ENCODE data around the gene ALDH1A3. TPM values are rescaled to one million over a fixed set of nuclear protein-coding genes. Genes with fewer than 3 reads are reported as not detected.

Gene ALDH1A3
- total RNA-seq, 2 experiments from 2014 or later: not detected

DNA sequence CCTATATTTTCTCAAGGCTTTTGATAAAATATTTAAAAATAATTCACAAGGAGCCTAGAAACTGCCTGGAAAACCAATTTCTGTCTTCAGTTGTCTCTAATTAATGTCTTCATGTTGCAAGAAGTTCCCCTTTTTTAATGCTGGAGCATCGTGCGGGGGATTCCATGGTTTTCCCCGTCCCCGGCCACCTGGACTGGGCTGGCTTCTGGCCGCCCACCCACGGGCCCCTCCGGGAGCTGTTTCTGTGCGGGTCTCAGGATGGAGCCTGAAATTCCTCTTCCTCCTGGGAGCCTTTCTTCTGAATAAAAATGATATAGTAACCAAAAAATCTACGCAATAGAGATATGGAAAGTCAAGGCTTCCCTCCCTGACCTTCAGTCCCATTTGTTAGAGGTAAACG is 31.5 kb downstream of the ALDH1A3 start:
- peaks cover 0 to 5% of the 10 kb centered on the region in 2 experiments for H3K9me3 ChIP-seq (ENCODE audit: control insufficient read depth in 1 of 2, insufficient read depth in 1 of 2, low read length in 2 of 2)
- Mint-ChIP-seq H3K4me3 (no peak overlapping the region), H3K36me3 (ENCODE audit: low read depth) (no peaks in the 10 kb centered on the region), H3K27ac (no peak overlapping the region), H3K27me3 (peaks cover 43% of the 10 kb centered on the region), H3K9me3 (no peaks in the 10 kb centered on the region), H3K4me1 (ENCODE audit: low read depth) (no peaks in the 10 kb centered on the region)
- no peak overlapping the region for H3K27ac ChIP-seq (ENCODE audit: low read depth in 1 of 2, low read length in 2 of 2)
- DNase-seq: no peak
- no peak overlapping the region for H3K4me3 ChIP-seq (ENCODE audit: low read length)
- ChIA-PET CTCF (no interaction called here), POLR2A (no interaction called here)
- intact Hi-C loops (cut with DNase I, micrococcal nuclease): no loop called here
- peaks cover 0 to 9% of the 10 kb centered on the region in 2 experiments for H3K27me3 ChIP-seq (ENCODE audit: control insufficient read depth in 1 of 2, insufficient read depth in 2 of 2, low read length in 2 of 2)
- no peaks in the 10 kb centered on the region for H3K4me1 ChIP-seq (ENCODE audit: insufficient read depth, low read length)
- TF ChIP-seq, protein P1, sequence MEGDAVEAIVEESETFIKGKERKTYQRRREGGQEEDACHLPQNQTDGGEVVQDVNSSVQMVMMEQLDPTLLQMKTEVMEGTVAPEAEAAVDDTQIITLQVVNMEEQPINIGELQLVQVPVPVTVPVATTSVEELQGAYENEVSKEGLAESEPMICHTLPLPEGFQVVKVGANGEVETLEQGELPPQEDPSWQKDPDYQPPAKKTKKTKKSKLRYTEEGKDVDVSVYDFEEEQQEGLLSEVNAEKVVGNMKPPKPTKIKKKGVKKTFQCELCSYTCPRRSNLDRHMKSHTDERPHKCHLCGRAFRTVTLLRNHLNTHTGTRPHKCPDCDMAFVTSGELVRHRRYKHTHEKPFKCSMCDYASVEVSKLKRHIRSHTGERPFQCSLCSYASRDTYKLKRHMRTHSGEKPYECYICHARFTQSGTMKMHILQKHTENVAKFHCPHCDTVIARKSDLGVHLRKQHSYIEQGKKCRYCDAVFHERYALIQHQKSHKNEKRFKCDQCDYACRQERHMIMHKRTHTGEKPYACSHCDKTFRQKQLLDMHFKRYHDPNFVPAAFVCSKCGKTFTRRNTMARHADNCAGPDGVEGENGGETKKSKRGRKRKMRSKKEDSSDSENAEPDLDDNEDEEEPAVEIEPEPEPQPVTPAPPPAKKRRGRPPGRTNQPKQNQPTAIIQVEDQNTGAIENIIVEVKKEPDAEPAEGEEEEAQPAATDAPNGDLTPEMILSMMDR (IDR thresholded peaks at IDR 0.05): no peak
- ATAC-seq (ENCODE audit: poor library complexity): no peak
- no peaks in the 10 kb centered on the region for H3K36me3 ChIP-seq (ENCODE audit: insufficient read depth, low read length)

DNA sequence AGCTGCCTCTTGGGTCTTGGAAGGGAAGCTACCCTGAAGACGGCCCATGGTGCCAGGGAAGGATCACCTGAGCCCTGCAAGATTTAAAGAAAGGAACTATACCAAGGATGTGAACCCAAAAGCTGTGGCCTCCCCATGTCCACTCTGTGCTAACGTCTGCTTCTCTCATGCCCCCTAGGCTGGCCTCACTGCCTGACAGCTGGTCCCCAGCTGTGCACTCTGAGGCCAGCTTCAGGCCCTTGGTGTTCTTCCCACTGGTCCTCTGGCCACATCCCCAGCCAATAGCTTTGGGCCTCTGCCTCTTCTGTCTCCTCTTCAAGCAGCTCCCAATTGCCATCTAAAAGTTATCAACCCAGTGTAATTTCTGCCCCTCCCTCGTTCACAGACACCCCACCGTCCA is 34.3 kb downstream of the ALDH1A3 start:
- no peaks in the 10 kb centered on the region for H3K36me3 ChIP-seq (ENCODE audit: insufficient read depth, low read length)
- Mint-ChIP-seq H3K36me3 (ENCODE audit: low read depth) (no peaks in the 10 kb centered on the region), H3K4me3 (no peak overlapping the region), H3K9me3 (no peaks in the 10 kb centered on the region), H3K27ac (no peak overlapping the region), H3K27me3 (peaks cover 63% of the 10 kb centered on the region), H3K4me1 (ENCODE audit: low read depth) (peaks cover 5% of the 10 kb centered on the region)
- intact Hi-C loops (cut with DNase I, micrococcal nuclease): no loop called here
- no peak overlapping the region for H3K27ac ChIP-seq (ENCODE audit: low read depth in 1 of 2, low read length in 2 of 2)
- peaks cover 0 to 9% of the 10 kb centered on the region in 2 experiments for H3K9me3 ChIP-seq (ENCODE audit: control insufficient read depth in 1 of 2, insufficient read depth in 1 of 2, low read length in 2 of 2)
- TF ChIP-seq, protein P1 (IDR thresholded peaks at IDR 0.05): no peak
- DNase-seq: no peak
- peaks cover 10% of the 10 kb centered on the region for H3K4me1 ChIP-seq (ENCODE audit: insufficient read depth, low read length)
- CTCF ChIA-PET: no interaction called here
- peaks cover 26 to 28% of the 10 kb centered on the region in 2 experiments for H3K27me3 ChIP-seq (ENCODE audit: control insufficient read depth in 1 of 2, insufficient read depth in 2 of 2, low read length in 2 of 2)
- ATAC-seq (ENCODE audit: poor library complexity): no peak
- H3K4me3 ChIP-seq (ENCODE audit: low read length): no peak overlapping the region
- POLR2A ChIA-PET: no interaction called here

DNA sequence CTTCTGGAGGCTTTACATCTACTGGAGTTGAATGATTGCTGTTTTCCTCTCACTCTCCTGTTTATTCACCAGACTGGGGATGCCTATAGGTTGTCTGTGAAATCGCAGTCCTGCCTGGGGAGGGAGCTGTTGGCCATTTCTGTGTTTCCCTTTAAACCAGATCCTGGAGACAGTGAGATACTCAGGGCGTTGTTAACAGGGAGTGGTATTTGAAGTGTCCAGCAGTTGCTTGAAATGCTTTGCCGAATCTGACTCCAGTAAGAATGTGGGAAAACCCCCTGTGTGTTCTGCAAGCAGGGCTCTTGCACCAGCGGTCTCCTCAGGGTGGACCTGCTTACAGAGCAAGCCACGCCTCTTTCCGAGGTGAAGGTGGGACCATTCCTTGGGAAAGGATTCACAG is 35.2 kb downstream of the ALDH1A3 start:
- peaks cover 28 to 32% of the 10 kb centered on the region in 2 experiments for H3K27me3 ChIP-seq (ENCODE audit: control insufficient read depth in 1 of 2, insufficient read depth in 2 of 2, low read length in 2 of 2)
- intact Hi-C loops (cut with DNase I, micrococcal nuclease): no loop called here
- no peaks in the 10 kb centered on the region for H3K36me3 Mint-ChIP-seq (ENCODE audit: low read depth)
- POLR2A ChIA-PET: no interaction called here
- CTCF ChIA-PET: no interaction called here
- H3K27me3 Mint-ChIP-seq: peaks cover 65% of the 10 kb centered on the region
- H3K9me3 ChIP-seq (ENCODE audit: control insufficient read depth in 1 of 2, insufficient read depth in 1 of 2, low read length in 2 of 2): peaks cover 0 to 12% of the 10 kb centered on the region in 2 experiments
- peaks cover 5% of the 10 kb centered on the region for H3K4me1 Mint-ChIP-seq (ENCODE audit: low read depth)
- no peaks in the 10 kb centered on the region for H3K9me3 Mint-ChIP-seq
- no peak overlapping the region for H3K27ac Mint-ChIP-seq
- TF ChIP-seq, protein P1 (IDR thresholded peaks at IDR 0.05): no peak
- no peak overlapping the region for H3K27ac ChIP-seq (ENCODE audit: low read depth in 1 of 2, low read length in 2 of 2)
- H3K36me3 ChIP-seq (ENCODE audit: insufficient read depth, low read length): no peaks in the 10 kb centered on the region
- H3K4me3 Mint-ChIP-seq: no peak overlapping the region
- DNase-seq: no peak
- peaks cover 15% of the 10 kb centered on the region for H3K4me1 ChIP-seq (ENCODE audit: insufficient read depth, low read length)
- no peak for ATAC-seq (ENCODE audit: poor library complexity)
- no peak overlapping the region for H3K4me3 ChIP-seq (ENCODE audit: low read length)
